Measurements from ENCODE around the gene RYR3. TPM values are rescaled to one million over a fixed set of nuclear protein-coding genes. Genes with fewer than 3 reads are reported as not detected.

Gene RYR3
- total RNA-seq, 1 experiment from 2014 or later: 0.66 TPM

GRCh38 chr15:33837294-33837693 is 526.5 kb downstream of the RYR3 start:
- Mint-ChIP-seq H3K4me1 (ENCODE audit: low read depth, unreplicated experiment) (no peaks in the 10 kb centered on the region), H3K27me3 (ENCODE audit: insufficient read depth, unreplicated experiment) (no peaks in the 10 kb centered on the region), H3K27ac (ENCODE audit: unreplicated experiment) (no peak overlapping the region), H3K36me3 (ENCODE audit: insufficient read depth, unreplicated experiment) (no peaks in the 10 kb centered on the region), H3K9me3 (ENCODE audit: unreplicated experiment) (no peaks in the 10 kb centered on the region), H3K4me3 (ENCODE audit: unreplicated experiment) (no peak overlapping the region)
- H3K27me3 ChIP-seq (replicated peaks; ENCODE audit: control insufficient read depth, insufficient read depth, low read length): no peaks in the 10 kb centered on the region
- POLR2A ChIA-PET: no interaction called here
- no peaks in the 10 kb centered on the region for H3K4me1 ChIP-seq
- H3K36me3 ChIP-seq (ENCODE audit: control insufficient read depth, insufficient read depth, low read length): no peaks in the 10 kb centered on the region
- no peaks in the 10 kb centered on the region for H3K9me3 ChIP-seq
- CTCF ChIA-PET: no interaction called here
- TF ChIP-seq CTCF (IDR thresholded peaks at IDR 0.05; ENCODE audit: insufficient read depth in 1 of 2, low read depth in 1 of 2, low read length in 1 of 2, severe bottlenecking in 1 of 2, unreplicated experiment in 1 of 2): no peak
- no peak for DNase-seq
- BruUV-seq (replicated peaks): no TSS peak
- intact Hi-C loops (cut with micrococcal nuclease; ENCODE audit: unreplicated experiment): no loop called here
- H3K4me3 ChIP-seq (ENCODE audit: low read depth, low read length): no peak overlapping the region

- ChIA-PET CTCF (no interaction called here), POLR2A (no interaction called here)
- H3K36me3 Mint-ChIP-seq (ENCODE audit: insufficient read depth, unreplicated experiment): no peaks in the 10 kb centered on the region
- DNase-seq: no peak
- no peak overlapping the region for H3K27ac Mint-ChIP-seq (ENCODE audit: unreplicated experiment)
- Histone ChIP-seq H3K9me3 (no peaks in the 10 kb centered on the region), H3K27me3 (replicated peaks; ENCODE audit: control insufficient read depth, insufficient read depth, low read length) (no peaks in the 10 kb centered on the region), H3K36me3 (ENCODE audit: control insufficient read depth, insufficient read depth, low read length) (no peaks in the 10 kb centered on the region), H3K4me1 (no peaks in the 10 kb centered on the region), H3K4me3 (ENCODE audit: low read depth, low read length) (no peak overlapping the region)
- no peaks in the 10 kb centered on the region for H3K4me1 Mint-ChIP-seq (ENCODE audit: low read depth, unreplicated experiment)
- no peaks in the 10 kb centered on the region for H3K9me3 Mint-ChIP-seq (ENCODE audit: unreplicated experiment)
- no peaks in the 10 kb centered on the region for H3K27me3 Mint-ChIP-seq (ENCODE audit: insufficient read depth, unreplicated experiment)
- intact Hi-C loops (cut with micrococcal nuclease; ENCODE audit: unreplicated experiment): no loop called here
- no peak overlapping the region for H3K4me3 Mint-ChIP-seq (ENCODE audit: unreplicated experiment)
- no TSS peak for BruUV-seq (replicated peaks)
- TF ChIP-seq CTCF (IDR thresholded peaks at IDR 0.05; ENCODE audit: insufficient read depth in 1 of 2, low read depth in 1 of 2, low read length in 1 of 2, severe bottlenecking in 1 of 2, unreplicated experiment in 1 of 2): no peak
Observed at GRCh38 chr15:33839540-33839939, 528.8 kb downstream of the RYR3 start.

- no peaks in the 10 kb centered on the region for H3K4me1 Mint-ChIP-seq (ENCODE audit: low read depth, unreplicated experiment)
- no peaks in the 10 kb centered on the region for H3K27me3 Mint-ChIP-seq (ENCODE audit: insufficient read depth, unreplicated experiment)
- no peak for DNase-seq
- CTCF ChIA-PET: no interaction called here
- no peaks in the 10 kb centered on the region for H3K36me3 ChIP-seq (ENCODE audit: control insufficient read depth, insufficient read depth, low read length)
- no TSS peak for BruUV-seq (replicated peaks)
- H3K27ac Mint-ChIP-seq (ENCODE audit: unreplicated experiment): no peak overlapping the region
- H3K4me1 ChIP-seq: no peaks in the 10 kb centered on the region
- no peaks in the 10 kb centered on the region for H3K36me3 Mint-ChIP-seq (ENCODE audit: insufficient read depth, unreplicated experiment)
- no peak for TF ChIP-seq CTCF (IDR thresholded peaks at IDR 0.05; ENCODE audit: insufficient read depth in 1 of 2, low read depth in 1 of 2, low read length in 1 of 2, severe bottlenecking in 1 of 2, unreplicated experiment in 1 of 2)
- no peaks in the 10 kb centered on the region for H3K9me3 Mint-ChIP-seq (ENCODE audit: unreplicated experiment)
- no peak overlapping the region for H3K4me3 Mint-ChIP-seq (ENCODE audit: unreplicated experiment)
- no peaks in the 10 kb centered on the region for H3K9me3 ChIP-seq
- no peaks in the 10 kb centered on the region for H3K27me3 ChIP-seq (replicated peaks; ENCODE audit: control insufficient read depth, insufficient read depth, low read length)
- intact Hi-C loops (cut with micrococcal nuclease; ENCODE audit: unreplicated experiment): no loop called here
- no peak overlapping the region for H3K4me3 ChIP-seq (ENCODE audit: low read depth, low read length)
- POLR2A ChIA-PET: no interaction called here
Observed at GRCh38 chr15:33840615-33841014, 529.8 kb downstream of the RYR3 start.
